GM12878 (cell line): ENCODE results near the gene ACADVL. TPM values are rescaled to one million over a fixed set of nuclear protein-coding genes. Genes with fewer than 3 reads are reported as not detected.
A peak's percentile ranks its signal among the peaks of the same experiment; 100 is the strongest.

Experiments used
- BHLHE40 ChIP-seq, 2 experiments: fragments of 450-650 bp in 1 of 2; IDR thresholded peaks; 2 replicates each; pipeline ENCODE4 v1.6.1; 2011 to 2017; ENCODE audit warnings: low read depth in 2 of 2, borderline replicate concordance in 1 of 2, improper control_type of control experiment in 1 of 2, low read length in 1 of 2, mild to moderate bottlenecking in 1 of 2
- CBX5 ChIP-seq: sonication (generic); IDR thresholded peaks from 2 replicates; pipeline ENCODE4 v1.6.1; 2016; ENCODE audit warnings: low read depth, moderate library complexity, mild to moderate bottlenecking, inconsistent platforms
- CHD1 ChIP-seq: IDR thresholded peaks from 2 replicates; pipeline ENCODE4 v1.6.1; 2012; ENCODE audit warnings: low read depth, low read length, improper control_type of control experiment
- EGR1 ChIP-seq, 2 experiments: IDR thresholded peaks; 1 replicate in 1 of 2; 2 replicates in 1 of 2; pipeline ENCODE4 v1.6.1; 2011 to 2012; ENCODE audit warnings: low read depth in 2 of 2, low read length in 2 of 2, borderline replicate concordance in 1 of 2, mild to moderate bottlenecking in 1 of 2, moderate library complexity in 1 of 2
- ETV6 ChIP-seq, 2 experiments: fragments of 450-650 bp in 1 of 2; IDR thresholded peaks in 1 of 2; conservative IDR thresholded peaks in 1 of 2; 2 replicates each; pipeline ENCODE4 v1.6.1; 2014; ENCODE audit warnings: antibody characterized with exemption in 1 of 2, borderline replicate concordance in 1 of 2, low read depth in 1 of 2, mild to moderate bottlenecking in 1 of 2, moderate library complexity in 1 of 2
- EZH2 ChIP-seq: IDR thresholded peaks from 2 replicates; pipeline ENCODE4 v1.6.1; 2012; ENCODE audit warnings: low read depth, mild to moderate bottlenecking, control low read depth, inconsistent platforms, low read length, borderline replicate concordance; ENCODE audit not compliant: control insufficient read depth
- HCFC1 ChIP-seq: fragments of 150-350 bp; IDR thresholded peaks from 2 replicates; pipeline ENCODE4 v1.6.1; 2014; ENCODE audit warnings: low read length
- IKZF1 ChIP-seq: fragments of 450-650 bp; conservative IDR thresholded peaks from 2 replicates; pipeline ENCODE4 v1.6.1; 2017; ENCODE audit warnings: antibody characterized with exemption, mild to moderate bottlenecking
- KDM1A ChIP-seq: fragments of 200-600 bp; sonication (generic); IDR thresholded peaks from 2 replicates; pipeline ENCODE4 v1.6.1; 2016; ENCODE audit warnings: borderline replicate concordance
- MTA3 ChIP-seq: IDR thresholded peaks from 2 replicates; pipeline ENCODE4 v1.6.1; 2012; ENCODE audit warnings: low read length, inconsistent platforms, borderline replicate concordance
- MXI1 ChIP-seq: fragments of 150-350 bp; IDR thresholded peaks from 2 replicates; pipeline ENCODE4 v1.6.1; 2011; ENCODE audit warnings: low read depth, mild to moderate bottlenecking, inconsistent platforms, low read length, improper control_type of control experiment
- MYB ChIP-seq: fragments of 150-350 bp; IDR thresholded peaks from 2 replicates; pipeline ENCODE4 v1.6.1; 2014; ENCODE audit warnings: mild to moderate bottlenecking, low read depth, low read length, borderline replicate concordance
- NFIC ChIP-seq: IDR thresholded peaks from 2 replicates; pipeline ENCODE4 v1.6.1; 2012; ENCODE audit warnings: low read depth, mild to moderate bottlenecking, inconsistent platforms, low read length, moderate library complexity
- NFYB ChIP-seq: IDR thresholded peaks from 2 replicates; pipeline ENCODE4 v1.6.1; 2011; ENCODE audit warnings: low read depth, mild to moderate bottlenecking, low read length, improper control_type of control experiment, moderate library complexity; ENCODE audit not compliant: insufficient read depth
- PAX8 ChIP-seq: fragments of 450-650 bp; IDR thresholded peaks from 2 replicates; pipeline ENCODE4 v1.6.1; 2017; ENCODE audit warnings: mild to moderate bottlenecking, moderate library complexity
- POLR2AphosphoS5 ChIP-seq: IDR thresholded peaks from 2 replicates; pipeline ENCODE4 v1.6.1; 2011; ENCODE audit warnings: mild to moderate bottlenecking, low read length, inconsistent platforms
- SREBF2 ChIP-seq: IDR thresholded peaks from 2 replicates; pipeline ENCODE4 v1.6.1; 2012; ENCODE audit warnings: mild to moderate bottlenecking, low read length
- SUPT20H ChIP-seq: IDR thresholded peaks from 2 replicates; pipeline ENCODE4 v1.6.1; 2011; ENCODE audit warnings: low read depth, mild to moderate bottlenecking, low read length, moderate library complexity, borderline replicate concordance; ENCODE audit not compliant: control insufficient read depth
- TARDBP ChIP-seq: IDR thresholded peaks from 2 replicates; pipeline ENCODE4 v1.6.1; 2016; ENCODE audit warnings: borderline replicate concordance
- ZNF217 ChIP-seq: fragments of 450-650 bp; IDR thresholded peaks from 2 replicates; pipeline ENCODE4 v1.6.1; 2017; ENCODE audit warnings: antibody characterized with exemption, mild to moderate bottlenecking
- ZNF274 ChIP-seq: IDR thresholded peaks from one replicate; pipeline ENCODE4 v1.8.0; 2011; ENCODE audit not compliant: insufficient read length, insufficient read depth
- ZNF384 ChIP-seq: IDR thresholded peaks from 2 replicates; pipeline ENCODE4 v1.6.1; 2012; ENCODE audit warnings: low read depth, mild to moderate bottlenecking, low read length, improper control_type of control experiment, borderline replicate concordance
- ZSCAN29 ChIP-seq: fragments of 450-650 bp; IDR thresholded peaks from 2 replicates; pipeline ENCODE4 v1.6.1; 2017; ENCODE audit warnings: mild to moderate bottlenecking, moderate library complexity
- polyA plus RNA-seq, 11 experiments: library from polyadenylated mRNA; depleted of rRNA in 4 of 11; unstranded in 6 of 11; stranded (reverse) in 5 of 11; fragments of >200 nt; fragmentation: Nextera tagmentation in 4 of 11; fragmentation: Illumina TruSeq in 1 of 11; extraction: Ambion mirVana in 4 of 11; extraction: Trizol in 1 of 11; gene quantifications; 1 replicate in 1 of 11; 2 replicates in 10 of 11; pipeline versions ENCODE4 v1.2.1 to v1.2.3, GENCODE V29; 2011 to 2016; ENCODE audit warnings: inconsistent platforms in 2 of 11, missing spikeins in 2 of 11, low read depth in 1 of 11
- total RNA-seq, 4 experiments: library from RNA; depleted of rRNA in 3 of 4; stranded (reverse); fragments of >200 nt in 3 of 4; fragmentation: Illumina TruSeq in 1 of 4; extraction: Trizol in 1 of 4; gene quantifications; 2 replicates each; pipeline versions ENCODE4 v1.2.1 to v1.2.3, GENCODE V29; 2013 to 2021
- TF ChIP-seq, protein P1 (sequence below): IDR thresholded peaks from 2 replicates; pipeline ENCODE4 v1.6.1; 2011; ENCODE audit warnings: low read depth, low read length, improper control_type of control experiment, borderline replicate concordance
- TF ChIP-seq, protein P2 (sequence below): fragments of 450-650 bp; formaldehyde crosslinking; IDR thresholded peaks from 2 replicates; pipeline ENCODE4 v1.4.0; 2022; ENCODE audit warnings: mild to moderate bottlenecking, moderate library complexity
- TF ChIP-seq, protein P3 (sequence below): IDR thresholded peaks from 2 replicates; pipeline ENCODE4 v1.6.1; 2012; ENCODE audit warnings: low read depth, low read length, improper control_type of control experiment

ACADVL gene
- total and polyA plus RNA-seq, 10 of the 15 experiments (the other 5 are each of a cell fraction or from before 2014, with no cell fraction given): 25.4 to 232 (median 180) TPM

DNA sequence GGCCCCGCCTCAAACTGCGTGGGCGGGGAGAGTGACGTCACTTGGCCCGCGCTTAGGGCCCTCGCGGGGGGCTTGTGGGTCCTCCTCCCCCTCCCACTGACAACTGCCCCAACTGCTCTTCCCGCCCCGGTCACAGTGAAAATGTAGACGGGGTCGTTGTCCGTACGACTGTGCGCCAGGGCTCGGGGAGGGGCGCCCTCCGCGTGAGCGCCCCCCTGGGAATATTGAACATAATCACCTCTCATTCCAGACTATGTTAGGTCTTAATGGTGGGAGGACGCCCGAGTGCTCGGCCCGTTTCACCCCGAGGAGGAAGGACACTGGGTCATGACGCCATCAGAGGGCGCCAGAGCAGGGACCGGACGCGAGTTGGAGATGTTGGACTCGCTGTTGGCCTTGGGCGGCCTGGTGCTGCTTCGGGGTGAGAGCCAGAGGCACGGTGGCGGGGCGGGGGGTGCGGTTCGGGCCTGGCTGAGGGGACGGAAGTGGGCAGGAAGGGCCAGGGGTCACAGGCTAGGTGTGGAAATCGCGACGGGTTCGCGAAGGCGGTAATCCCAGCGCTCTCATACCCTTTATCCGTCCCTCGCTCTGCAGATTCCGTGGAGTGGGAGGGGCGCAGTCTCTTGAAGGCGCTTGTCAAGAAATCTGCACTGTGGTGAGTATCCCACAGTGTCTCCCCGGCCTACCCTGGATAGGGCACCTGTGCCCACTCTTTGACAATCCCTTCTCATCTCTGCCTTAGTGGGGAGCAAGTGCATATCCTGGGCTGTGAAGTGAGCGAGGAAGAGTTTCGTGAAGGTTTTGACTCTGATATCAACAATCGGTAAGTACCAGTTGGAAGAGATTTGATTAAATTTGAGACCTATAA, 32.7 kb downstream of the ACADVL start, which contains the start of gene ELP5 (continued):
- TF ChIP-seq ETV6 (conservative IDR thresholded peaks at IDR 0.05 in 1 of 2, IDR thresholded peaks at IDR 0.05 in 1 of 2; ENCODE audit: borderline replicate concordance in 1 of 2, low read depth in 1 of 2): no peak
- TF ChIP-seq, protein P1, sequence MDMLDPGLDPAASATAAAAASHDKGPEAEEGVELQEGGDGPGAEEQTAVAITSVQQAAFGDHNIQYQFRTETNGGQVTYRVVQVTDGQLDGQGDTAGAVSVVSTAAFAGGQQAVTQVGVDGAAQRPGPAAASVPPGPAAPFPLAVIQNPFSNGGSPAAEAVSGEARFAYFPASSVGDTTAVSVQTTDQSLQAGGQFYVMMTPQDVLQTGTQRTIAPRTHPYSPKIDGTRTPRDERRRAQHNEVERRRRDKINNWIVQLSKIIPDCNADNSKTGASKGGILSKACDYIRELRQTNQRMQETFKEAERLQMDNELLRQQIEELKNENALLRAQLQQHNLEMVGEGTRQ: no peak
- TF ChIP-seq, protein P2, sequence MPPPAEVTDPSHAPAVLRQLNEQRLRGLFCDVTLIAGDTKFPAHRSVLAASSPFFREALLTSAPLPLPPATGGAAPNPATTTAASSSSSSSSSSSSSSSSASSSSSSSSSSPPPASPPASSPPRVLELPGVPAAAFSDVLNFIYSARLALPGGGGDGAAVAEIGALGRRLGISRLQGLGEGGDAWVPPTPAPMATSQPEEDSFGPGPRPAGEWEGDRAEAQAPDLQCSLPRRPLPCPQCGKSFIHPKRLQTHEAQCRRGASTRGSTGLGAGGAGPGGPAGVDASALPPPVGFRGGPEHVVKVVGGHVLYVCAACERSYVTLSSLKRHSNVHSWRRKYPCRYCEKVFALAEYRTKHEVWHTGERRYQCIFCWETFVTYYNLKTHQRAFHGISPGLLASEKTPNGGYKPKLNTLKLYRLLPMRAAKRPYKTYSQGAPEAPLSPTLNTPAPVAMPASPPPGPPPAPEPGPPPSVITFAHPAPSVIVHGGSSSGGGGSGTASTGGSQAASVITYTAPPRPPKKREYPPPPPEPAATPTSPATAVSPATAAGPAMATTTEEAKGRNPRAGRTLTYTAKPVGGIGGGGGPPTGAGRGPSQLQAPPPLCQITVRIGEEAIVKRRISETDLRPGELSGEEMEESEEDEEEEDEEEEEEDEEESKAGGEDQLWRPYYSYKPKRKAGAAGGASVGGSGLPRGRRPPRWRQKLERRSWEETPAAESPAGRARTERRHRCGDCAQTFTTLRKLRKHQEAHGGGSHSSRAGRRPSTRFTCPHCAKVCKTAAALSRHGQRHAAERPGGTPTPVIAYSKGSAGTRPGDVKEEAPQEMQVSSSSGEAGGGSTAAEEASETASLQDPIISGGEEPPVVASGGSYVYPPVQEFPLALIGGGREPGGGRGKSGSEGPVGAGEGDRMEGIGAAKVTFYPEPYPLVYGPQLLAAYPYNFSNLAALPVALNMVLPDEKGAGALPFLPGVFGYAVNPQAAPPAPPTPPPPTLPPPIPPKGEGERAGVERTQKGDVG (CRISPR knock-in tag): no peak
- peak in 1 of 2 experiments; percentile 76; a peak in 2 of 4 replicates for TF ChIP-seq BHLHE40 (IDR thresholded peaks at IDR 0.05; ENCODE audit: borderline replicate concordance in 1 of 2, low read depth in 2 of 2, low read length in 1 of 2)
- no peak for TF ChIP-seq ZSCAN29
- peak; percentile 85 for TF ChIP-seq POLR2AphosphoS5
- TF ChIP-seq CBX5: no peak
- no peak for TF ChIP-seq ZNF384
- no peak for TF ChIP-seq SUPT20H
- no peak for TF ChIP-seq TARDBP
- TF ChIP-seq EZH2: no peak
- peak; percentile 86 to 99 for TF ChIP-seq EGR1 (IDR thresholded peaks at IDR 0.05; ENCODE audit: borderline replicate concordance in 1 of 2, low read depth in 2 of 2, low read length in 2 of 2)
- peak; percentile 66 for TF ChIP-seq HCFC1
- TF ChIP-seq PAX8: no peak
- no peak for TF ChIP-seq KDM1A
- TF ChIP-seq MXI1: peak; percentile 83; the same call in 1 of the 2 replicates
- no peak for TF ChIP-seq ZNF217
- TF ChIP-seq, protein P3, sequence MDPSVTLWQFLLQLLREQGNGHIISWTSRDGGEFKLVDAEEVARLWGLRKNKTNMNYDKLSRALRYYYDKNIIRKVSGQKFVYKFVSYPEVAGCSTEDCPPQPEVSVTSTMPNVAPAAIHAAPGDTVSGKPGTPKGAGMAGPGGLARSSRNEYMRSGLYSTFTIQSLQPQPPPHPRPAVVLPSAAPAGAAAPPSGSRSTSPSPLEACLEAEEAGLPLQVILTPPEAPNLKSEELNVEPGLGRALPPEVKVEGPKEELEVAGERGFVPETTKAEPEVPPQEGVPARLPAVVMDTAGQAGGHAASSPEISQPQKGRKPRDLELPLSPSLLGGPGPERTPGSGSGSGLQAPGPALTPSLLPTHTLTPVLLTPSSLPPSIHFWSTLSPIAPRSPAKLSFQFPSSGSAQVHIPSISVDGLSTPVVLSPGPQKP: no peak; the same call in 1 of the 2 replicates
- no peak for TF ChIP-seq NFIC
- no peak for TF ChIP-seq NFYB
- TF ChIP-seq SREBF2: no peak
- TF ChIP-seq MTA3: no peak
- TF ChIP-seq ZNF274: no peak
- TF ChIP-seq CHD1: no peak
- peak; percentile 86 for TF ChIP-seq IKZF1
- TF ChIP-seq MYB: no peak
